Activated CD4-positive, alpha-beta T cell treated with anti-CD3 and anti-CD28 coated beads, Interleukin-2, amount 10 ng/mL, durations not matched to agents 24 days and 14 days (primary cell): ENCODE data around the gene CCDC88C. TPM values are rescaled to one million over a fixed set of nuclear protein-coding genes. Genes with fewer than 3 reads are reported as not detected.
A peak's percentile ranks its signal among the peaks of the same experiment; 100 is the strongest.
"Not testable (repeated sequence)": the region's sequence is repeated elsewhere in the genome, so short reads cannot be mapped to it uniquely, and the experiment has no call there.

Experiments
- DNase-seq: peaks from one replicate; pipeline ENCODE4 v3.0.0; 2022
- H3K27ac Mint-ChIP-seq: one replicate; pipeline ENCODE4 v1.8.0; 2022; ENCODE audit warnings: mild to moderate bottlenecking, mixed read lengths
- H3K27me3 Mint-ChIP-seq: one replicate; pipeline ENCODE4 v1.8.0; 2022; ENCODE audit warnings: mixed read lengths
- H3K36me3 Mint-ChIP-seq: one replicate; pipeline ENCODE4 v1.8.0; 2022; ENCODE audit warnings: low read depth, mild to moderate bottlenecking, mixed read lengths
- H3K4me1 Mint-ChIP-seq: one replicate; pipeline ENCODE4 v1.8.0; 2021; ENCODE audit warnings: mixed read lengths
- H3K4me3 Mint-ChIP-seq: one replicate; pipeline ENCODE4 v1.8.0; 2022; ENCODE audit warnings: mild to moderate bottlenecking, moderate library complexity, mixed read lengths
- H3K9me3 Mint-ChIP-seq: one replicate; pipeline ENCODE4 v1.8.0; 2021; ENCODE audit warnings: mixed read lengths
- intact Hi-C: fragments of 100-400 bp; cut with micrococcal nuclease; formaldehyde crosslinking; loops from one replicate; pipeline ENCODE4 v1.15.1; 2023
- total RNA-seq: library from RNA; stranded (reverse); gene quantifications from 2 replicates; pipeline ENCODE4 v1.2.3, GENCODE V29; 2022

Gene CCDC88C
- total RNA-seq, 1 donor from 2014 or later, result 89.9 TPM

- H3K27me3 Mint-ChIP-seq, result no peaks in the 10 kb centered on the region
- H3K36me3 Mint-ChIP-seq, result peaks cover 74% of the 10 kb centered on the region
- no peak overlapping the region for H3K4me3 Mint-ChIP-seq
- no peak for DNase-seq
- peak overlapping the region; percentile 40 for H3K27ac Mint-ChIP-seq
- intact Hi-C loops, result no loop called here
- H3K9me3 Mint-ChIP-seq, result peaks cover 11% of the 10 kb centered on the region
- H3K4me1 Mint-ChIP-seq, result peaks cover 63% of the 10 kb centered on the region
Observed at GRCh38 chr14:91233936-91234790, 183.5 kb downstream of the CCDC88C start.

- H3K27ac Mint-ChIP-seq, result peak overlapping the region; percentile 51
- peaks cover 11% of the 10 kb centered on the region for H3K9me3 Mint-ChIP-seq
- DNase-seq, result no peak
- intact Hi-C loops, result no loop called here
- no peaks in the 10 kb centered on the region for H3K27me3 Mint-ChIP-seq
- H3K4me3 Mint-ChIP-seq, result peak overlapping the region; percentile 24
- H3K4me1 Mint-ChIP-seq, result peaks cover 60% of the 10 kb centered on the region
- H3K36me3 Mint-ChIP-seq, result peaks cover 60% of the 10 kb centered on the region
Observed at GRCh38 chr14:91232603-91233002, 185.0 kb downstream of the CCDC88C start.

DNA sequence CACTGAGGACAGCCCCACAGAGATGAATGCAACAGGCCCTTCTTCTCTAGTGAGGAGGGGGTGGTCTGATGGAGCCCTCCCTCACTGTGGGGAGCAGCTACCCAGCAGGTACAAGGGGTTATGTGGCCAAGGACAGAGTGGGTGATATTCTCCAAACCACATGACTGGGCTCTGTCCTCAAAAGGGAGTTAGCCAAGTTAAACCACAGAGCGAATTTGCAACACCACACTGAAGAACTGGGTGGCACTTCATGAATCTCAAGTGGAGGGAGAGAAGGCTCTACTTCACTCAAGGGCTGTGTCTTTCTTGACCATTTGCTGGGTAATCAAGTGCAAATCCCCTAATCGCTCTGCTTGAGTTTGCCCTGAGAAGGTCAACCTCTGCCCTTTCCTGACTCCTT lies 185.6 kb downstream of the CCDC88C start:
- H3K27ac Mint-ChIP-seq, result peak overlapping the region; percentile 99
- no peaks in the 10 kb centered on the region for H3K27me3 Mint-ChIP-seq
- no peak for DNase-seq
- H3K4me3 Mint-ChIP-seq, result peak overlapping the region; percentile 24
- H3K4me1 Mint-ChIP-seq, result peaks cover 62% of the 10 kb centered on the region
- peaks cover 11% of the 10 kb centered on the region for H3K9me3 Mint-ChIP-seq
- H3K36me3 Mint-ChIP-seq, result peaks cover 59% of the 10 kb centered on the region
- intact Hi-C loops, result no loop called here

DNA sequence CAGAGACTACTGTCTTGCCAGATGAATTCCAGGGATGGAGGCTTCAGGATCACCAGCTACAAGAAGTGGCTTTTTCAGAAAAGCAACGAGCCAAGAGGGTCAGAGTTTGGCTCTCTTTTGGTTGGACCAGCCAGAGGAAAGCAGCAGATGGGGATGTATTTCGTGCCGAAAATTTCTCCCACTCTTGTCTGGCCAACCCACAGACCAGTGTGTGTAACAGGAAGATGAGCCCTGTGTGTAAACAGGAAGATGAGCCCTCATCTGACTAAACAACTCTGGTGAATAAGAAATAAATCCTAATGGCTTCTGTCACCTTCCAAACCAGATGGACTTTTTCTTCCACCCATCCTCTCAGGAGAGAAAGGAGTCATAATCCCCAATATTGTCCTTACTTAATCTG lies 186.2 kb downstream of the CCDC88C start:
- peak overlapping the region; percentile 78 for H3K4me3 Mint-ChIP-seq
- no peaks in the 10 kb centered on the region for H3K27me3 Mint-ChIP-seq
- intact Hi-C loops, result no loop called here
- H3K27ac Mint-ChIP-seq, result peak overlapping the region; percentile 99
- H3K4me1 Mint-ChIP-seq, result peaks cover 68% of the 10 kb centered on the region
- H3K36me3 Mint-ChIP-seq, result peaks cover 58% of the 10 kb centered on the region
- H3K9me3 Mint-ChIP-seq, result peaks cover 11% of the 10 kb centered on the region
- peak; percentile 68 for DNase-seq

DNA sequence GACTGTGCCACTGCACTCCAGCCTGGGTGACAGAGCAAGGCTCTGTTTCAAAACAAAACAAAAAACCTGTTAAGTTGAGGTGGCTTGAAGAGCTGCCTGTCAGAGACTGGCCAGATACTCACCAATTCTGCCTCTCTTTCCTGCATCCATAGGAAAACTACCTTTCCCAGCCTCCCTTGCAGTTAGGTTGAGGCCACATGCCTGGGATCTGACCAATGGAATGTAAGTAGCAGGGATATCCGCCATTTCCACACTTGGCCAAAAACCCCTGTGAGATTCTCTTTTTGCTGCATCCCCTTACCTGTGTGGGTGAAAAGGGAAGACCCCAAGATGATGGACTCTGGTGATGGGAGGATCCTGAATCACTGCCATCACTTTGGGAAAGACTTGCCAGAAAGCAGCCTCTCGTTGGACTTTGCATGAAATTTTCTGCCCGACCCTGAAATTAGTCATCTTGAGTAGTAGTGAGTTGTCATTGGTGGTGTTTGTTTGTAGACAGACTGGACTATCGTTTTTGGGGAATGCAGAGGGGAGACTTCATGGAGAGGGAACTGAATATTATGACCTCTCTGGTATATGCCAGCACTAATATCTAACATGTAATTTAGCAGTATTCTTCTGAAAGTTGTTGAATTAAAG lies 187.1 kb downstream of the CCDC88C start:
- Mint-ChIP-seq H3K27me3 (no peaks in the 10 kb centered on the region), H3K4me1 (peaks cover 71% of the 10 kb centered on the region), H3K9me3 (peaks cover 11% of the 10 kb centered on the region), H3K27ac (peak overlapping the region; percentile 99), H3K4me3 (peak overlapping the region; percentile 78), H3K36me3 (peaks cover 56% of the 10 kb centered on the region)
- peak; percentile 75 for DNase-seq
- intact Hi-C loops, result no loop called here

DNA sequence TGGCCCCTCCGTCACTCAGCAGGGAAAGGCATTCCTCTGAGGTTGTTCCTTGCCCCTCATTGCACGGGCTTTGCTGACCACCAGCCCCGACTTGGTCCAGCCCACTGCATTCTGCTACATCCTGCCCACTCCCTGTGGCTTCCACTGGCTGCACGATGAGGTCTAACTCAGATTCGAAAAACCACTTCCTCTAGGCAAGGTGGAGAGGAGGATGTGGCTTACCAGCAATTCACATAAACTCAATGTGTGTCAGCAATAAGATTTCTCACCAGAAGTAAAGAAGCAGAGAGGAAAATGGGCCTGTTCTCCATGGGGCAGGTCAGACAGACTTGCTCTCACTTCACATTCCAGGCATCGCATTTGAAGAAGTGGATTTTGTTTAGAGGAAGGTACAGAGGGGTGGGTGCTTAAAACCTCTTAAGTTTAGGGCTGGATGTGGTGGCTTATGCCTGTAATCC lies 187.8 kb downstream of the CCDC88C start:
- H3K27ac Mint-ChIP-seq, result peak overlapping the region; percentile 99
- intact Hi-C loops, result loop anchor here (1.0 to 5.0 kb wide), 9 partner anchors 23 to 832 kb away; partner anchors contain the start of genes CALM1 and CCDC88C
- H3K9me3 Mint-ChIP-seq, result peaks cover 11% of the 10 kb centered on the region
- peak; percentile 94 for DNase-seq
- H3K4me1 Mint-ChIP-seq, result peaks cover 79% of the 10 kb centered on the region
- peak overlapping the region; percentile 78 for H3K4me3 Mint-ChIP-seq
- peaks cover 58% of the 10 kb centered on the region for H3K36me3 Mint-ChIP-seq
- no peaks in the 10 kb centered on the region for H3K27me3 Mint-ChIP-seq

GRCh38 chr14:91229005-91229382 lies 188.6 kb downstream of the CCDC88C start:
- intact Hi-C loops, result loop anchor here (1.0 to 5.0 kb wide), 9 partner anchors 22 to 832 kb away; partner anchors contain the start of genes CALM1 and CCDC88C
- Mint-ChIP-seq H3K4me3 (peak overlapping the region; percentile 78), H3K36me3 (peaks cover 56% of the 10 kb centered on the region)

DNA sequence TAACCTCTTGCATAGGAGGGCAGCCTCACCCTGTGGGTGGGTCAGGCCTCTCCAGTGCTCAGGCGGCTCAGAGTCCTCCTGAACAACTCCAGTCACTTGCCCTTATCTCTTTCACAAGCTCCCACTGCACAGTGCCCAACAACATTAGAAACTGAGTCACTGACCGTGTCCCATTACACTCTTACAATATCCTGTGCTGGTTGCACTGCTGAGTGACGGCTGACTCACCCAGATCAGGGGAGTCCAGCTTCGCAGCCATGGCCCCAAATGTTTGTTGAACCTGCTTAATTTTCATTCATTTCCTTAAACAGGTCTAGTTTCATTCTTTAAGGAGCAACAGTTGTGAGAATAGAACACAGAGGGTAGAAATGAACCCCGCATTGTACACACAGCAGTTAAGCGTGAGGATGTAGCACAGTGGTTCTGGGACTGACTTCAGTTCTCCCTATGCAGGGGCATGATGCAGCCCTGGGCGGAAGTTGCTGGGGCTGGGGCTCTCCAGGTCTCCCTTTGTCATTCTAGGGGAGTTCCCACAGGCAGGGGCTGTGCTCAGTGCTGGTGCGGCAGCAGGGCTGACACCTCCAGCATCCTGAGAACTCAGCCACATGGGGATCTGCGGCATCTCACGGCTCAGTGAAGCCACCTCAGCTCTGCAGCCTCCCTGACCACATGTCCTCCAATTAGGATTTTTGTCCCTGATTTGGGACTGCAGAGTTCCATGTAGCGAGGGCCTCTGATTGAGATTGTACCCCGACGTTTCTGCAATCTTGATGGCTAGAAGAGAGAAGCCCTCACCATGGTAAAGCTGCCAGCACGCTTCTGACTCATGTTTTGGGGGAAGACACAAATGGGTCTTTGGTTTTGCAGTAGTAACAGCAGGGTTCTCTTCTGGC lies 189.3 kb downstream of the CCDC88C start:
- Mint-ChIP-seq H3K4me1 (peaks cover 83% of the 10 kb centered on the region), H3K4me3 (peak overlapping the region; percentile 78), H3K36me3 (peaks cover 57% of the 10 kb centered on the region)

More at GRCh38 chr14:91229005-91229382, 188.6 kb downstream of the CCDC88C start:
- Mint-ChIP-seq H3K27me3 (no peaks in the 10 kb centered on the region), H3K9me3 (peaks cover 11% of the 10 kb centered on the region), H3K27ac (peak overlapping the region; percentile 99), H3K4me1 (peaks cover 80% of the 10 kb centered on the region)
- DNase-seq, result no peak

DNA sequence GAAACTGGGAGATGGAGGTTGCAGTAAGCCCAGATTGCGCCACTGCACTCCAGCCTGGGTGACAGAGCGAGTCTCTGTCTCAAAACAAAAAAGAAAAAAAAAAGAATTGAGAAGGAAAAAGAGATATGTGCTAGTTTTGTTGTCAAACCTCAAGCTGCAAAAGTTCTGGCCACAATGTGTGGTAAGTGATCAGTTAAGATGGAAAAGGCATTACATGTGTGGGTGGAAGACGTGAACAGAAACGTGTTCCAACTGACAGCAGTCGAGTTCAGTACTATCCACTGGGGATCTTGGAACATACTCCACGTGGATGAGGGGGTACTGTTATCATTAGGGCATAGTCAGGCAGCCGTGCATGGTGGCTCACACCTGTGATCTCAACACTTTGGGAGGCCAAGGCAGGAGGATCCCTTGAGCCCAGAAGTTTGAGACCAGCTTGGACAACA lies 190.4 kb downstream of the CCDC88C start:
- Mint-ChIP-seq H3K4me3 (peak overlapping the region; percentile 78), H3K4me1 (peaks cover 88% of the 10 kb centered on the region), H3K27me3 (no peaks in the 10 kb centered on the region), H3K9me3 (peaks cover 20% of the 10 kb centered on the region), H3K27ac (peak overlapping the region; percentile 99), H3K36me3 (peaks cover 59% of the 10 kb centered on the region)
- intact Hi-C loops, result loop anchor here (5.0 kb wide), 3 partner anchors 90 to 830 kb away; partner anchors contain the start of gene CALM1
- peak; percentile 82 for DNase-seq

More for the DNA sequence above, 189.3 kb downstream of the CCDC88C start:
- peak overlapping the region; percentile 99 for H3K27ac Mint-ChIP-seq
- DNase-seq, result peak; percentile 95
- H3K9me3 Mint-ChIP-seq, result peaks cover 13% of the 10 kb centered on the region
- intact Hi-C loops, result loop anchor here (1.0 to 5.0 kb wide), 14 partner anchors 15 to 831 kb away; partner anchors contain the start of genes CALM1, CCDC88C and RPS6KA5
- H3K27me3 Mint-ChIP-seq, result no peaks in the 10 kb centered on the region

- Mint-ChIP-seq H3K4me1 (peaks cover 87% of the 10 kb centered on the region), H3K4me3 (peak overlapping the region; percentile 78), H3K36me3 (peaks cover 60% of the 10 kb centered on the region), H3K27ac (peak overlapping the region; percentile 99), H3K9me3 (peaks cover 19% of the 10 kb centered on the region)
- intact Hi-C loops, result loop anchor here (5.0 kb wide), 3 partner anchors 91 to 829 kb away; partner anchors contain the start of gene CALM1
- H3K27me3 Mint-ChIP-seq, result not testable (repeated sequence)
- DNase-seq, result peak; percentile 57
Observed at GRCh38 chr14:91226360-91226759, 191.3 kb downstream of the CCDC88C start.

- DNase-seq, result no peak
- peaks cover 63% of the 10 kb centered on the region for H3K36me3 Mint-ChIP-seq
- intact Hi-C loops, result loop anchor here (5.0 kb wide), 3 partner anchors 92 to 828 kb away; partner anchors contain the start of gene CALM1
- H3K27me3 Mint-ChIP-seq, result no peaks in the 10 kb centered on the region
- peak overlapping the region; percentile 99 for H3K27ac Mint-ChIP-seq
- peaks cover 16% of the 10 kb centered on the region for H3K9me3 Mint-ChIP-seq
- peaks cover 82% of the 10 kb centered on the region for H3K4me1 Mint-ChIP-seq
- peak overlapping the region; percentile 78 for H3K4me3 Mint-ChIP-seq
Observed at GRCh38 chr14:91225025-91225424, 192.6 kb downstream of the CCDC88C start.

GRCh38 chr14:91223028-91223783 lies 194.4 kb downstream of the CCDC88C start:
- intact Hi-C loops, result no loop called here
- Mint-ChIP-seq H3K27me3 (no peaks in the 10 kb centered on the region), H3K27ac (peak overlapping the region; percentile 72), H3K36me3 (peaks cover 65% of the 10 kb centered on the region), H3K9me3 (peaks cover 16% of the 10 kb centered on the region), H3K4me1 (peaks cover 73% of the 10 kb centered on the region), H3K4me3 (no peak overlapping the region)
- peak; percentile 59 for DNase-seq
